K562 (cell line): ENCODE measurements around the gene TNFRSF18. TPM values are rescaled to one million over a fixed set of nuclear protein-coding genes. Genes with fewer than 3 reads are reported as not detected.
A peak's percentile ranks its signal among the peaks of the same experiment; 100 is the strongest.

Experiments used
- DDX20 ChIP-seq: fragments of 450-650 bp; IDR thresholded peaks from 2 replicates; pipeline ENCODE4 v1.6.1; 2016; ENCODE audit warnings: missing genetic modification characterization, low read depth, mild to moderate bottlenecking, missing compliant biosample characterization, moderate library complexity
- EHMT2 ChIP-seq: fragments of 450-650 bp; IDR thresholded peaks from 2 replicates; pipeline ENCODE4 v1.6.1; 2018; ENCODE audit warnings: antibody characterized with exemption
- FOXM1 ChIP-seq, 2 experiments: fragments of 450-650 bp in 1 of 2; sonication (generic) in 1 of 2; formaldehyde crosslinking in 1 of 2; IDR thresholded peaks; 2 replicates each; pipeline versions ENCODE4 v1.6.1 to v1.9.0; 2017 to 2022; ENCODE audit warnings: low read depth in 2 of 2, mild to moderate bottlenecking in 2 of 2, missing genetic modification reagents in 1 of 2, moderate library complexity in 1 of 2
- HMG20A ChIP-seq: fragments of 450-650 bp; formaldehyde crosslinking; conservative IDR thresholded peaks from 2 replicates; pipeline ENCODE4 v1.4.0; 2020; ENCODE audit warnings: mild to moderate bottlenecking, mixed read lengths
- HMG20B ChIP-seq: fragments of 250-450 bp; sonication (Bioruptor Pico); IDR thresholded peaks from 2 replicates; pipeline ENCODE4 v1.5.0; 2021; ENCODE audit warnings: mild to moderate bottlenecking
- HNRNPH1 ChIP-seq: fragments of 200-400 bp; formaldehyde crosslinking; optimal IDR thresholded peaks from 2 replicates; pipeline ENCODE3; 2017; ENCODE audit warnings: low read depth, mild to moderate bottlenecking, low read length, moderate library complexity
- IRF2 ChIP-seq: sonication (generic); formaldehyde crosslinking; IDR thresholded peaks from 2 replicates; pipeline ENCODE4 v1.8.1; 2022; ENCODE audit warnings: mild to moderate bottlenecking, missing genetic modification reagents
- MBD2 ChIP-seq: sonication (generic); IDR thresholded peaks from 2 replicates; pipeline ENCODE4 v1.6.1; 2016; ENCODE audit warnings: low read depth, borderline replicate concordance
- MTA1 ChIP-seq: fragments of 450-650 bp; IDR thresholded peaks from 2 replicates; pipeline ENCODE4 v1.6.1; 2017; ENCODE audit warnings: borderline replicate concordance
- NBN ChIP-seq: fragments of 450-650 bp; IDR thresholded peaks from 2 replicates; pipeline ENCODE4 v1.6.1; 2016; ENCODE audit warnings: low read depth, mild to moderate bottlenecking
- NFIX ChIP-seq: fragments of 250-450 bp; sonication (Bioruptor Pico); IDR thresholded peaks from 2 replicates; pipeline ENCODE4 v1.4.0; 2020; ENCODE audit warnings: low read depth, mild to moderate bottlenecking, moderate library complexity
- NFXL1 ChIP-seq: fragments of 450-650 bp; formaldehyde crosslinking; IDR thresholded peaks from 2 replicates; pipeline ENCODE4 v1.4.0; 2021; ENCODE audit warnings: mild to moderate bottlenecking
- POLR2B ChIP-seq: fragments of 450-650 bp; IDR thresholded peaks from 2 replicates; pipeline ENCODE4 v1.6.1; 2018; ENCODE audit warnings: low read depth; ENCODE audit not compliant: partially characterized antibody
- RBM34 ChIP-seq: fragments of 200-400 bp; formaldehyde crosslinking; IDR thresholded peaks from 2 replicates; pipeline ENCODE4 v1.6.1; 2018; ENCODE audit warnings: low read length, borderline replicate concordance; ENCODE audit not compliant: insufficient read depth
- SMARCA5 ChIP-seq: fragments of 450-650 bp; IDR thresholded peaks from 2 replicates; pipeline ENCODE4 v1.6.1; 2016
- SRSF7 ChIP-seq: fragments of 200-400 bp; formaldehyde crosslinking; optimal IDR thresholded peaks from 2 replicates; pipeline ENCODE3; 2017; ENCODE audit warnings: mild to moderate bottlenecking, low read depth, low read length
- TAF7 ChIP-seq: fragments of 450-650 bp; IDR thresholded peaks from 2 replicates; pipeline ENCODE4 v1.6.1; 2016; ENCODE audit warnings: missing genetic modification characterization, missing compliant biosample characterization
- ZNF3 ChIP-seq: fragments of 250-450 bp; sonication (Bioruptor Pico); IDR thresholded peaks from 2 replicates; pipeline ENCODE4 v1.5.0; 2021; ENCODE audit warnings: mild to moderate bottlenecking, moderate library complexity
- polyA plus RNA-seq, 8 experiments: library from polyadenylated mRNA; depleted of rRNA in 4 of 8; stranded (reverse) in 5 of 8; unstranded in 3 of 8; fragments of >200 nt; fragmentation: Nextera tagmentation in 2 of 8; fragmentation: Illumina TruSeq in 1 of 8; extraction: Ambion mirVana in 2 of 8; extraction: Trizol in 1 of 8; gene quantifications; 2 replicates each; pipeline versions ENCODE4 v1.2.1 to v1.2.3, GENCODE V29; 2011 to 2014; ENCODE audit warnings: inconsistent platforms in 1 of 8, missing spikeins in 1 of 8
- total RNA-seq, 7 experiments: library from RNA; depleted of rRNA in 6 of 7; stranded (reverse); fragments of >200 nt in 6 of 7; fragmentation: Illumina TruSeq in 2 of 7; extraction: Trizol in 2 of 7; gene quantifications; 2 replicates each; pipeline versions ENCODE4 v1.2.1 to v1.2.3, GENCODE V29; 2011 to 2021; ENCODE audit warnings: low replicate concordance in 1 of 7
- TF ChIP-seq, protein P1 (sequence below): sonication (generic); formaldehyde crosslinking; IDR thresholded peaks from 2 replicates; pipeline ENCODE4 v1.8.0; 2022; ENCODE audit warnings: mild to moderate bottlenecking, missing genetic modification reagents, borderline replicate concordance
- TF ChIP-seq, protein P2 (sequence below): fragments of 450-650 bp; conservative IDR thresholded peaks from 2 replicates; pipeline ENCODE4 v1.6.1; 2016; ENCODE audit warnings: missing genetic modification characterization, low read depth, mild to moderate bottlenecking, missing compliant biosample characterization, moderate library complexity
- TF ChIP-seq, protein P3 (sequence below): fragments of 450-650 bp; IDR thresholded peaks from 2 replicates; pipeline ENCODE4 v1.6.1; 2016; ENCODE audit warnings: antibody characterized with exemption
- TF ChIP-seq, protein P4 (sequence below): fragments of 250-450 bp; sonication (Bioruptor Pico); IDR thresholded peaks from 2 replicates; pipeline ENCODE4 v1.5.0; 2021
- TF ChIP-seq, protein P5 (sequence below): sonication (generic); formaldehyde crosslinking; IDR thresholded peaks from 2 replicates; pipeline ENCODE4 v1.9.0; 2022; ENCODE audit warnings: mild to moderate bottlenecking, missing genetic modification reagents

The TNFRSF18 gene
- total and polyA plus RNA-seq, 9 of the 15 experiments (the other 6 are each of a cell fraction or from before 2014, with no cell fraction given): 0.24 to 0.27 TPM; not detected in 7

DNA sequence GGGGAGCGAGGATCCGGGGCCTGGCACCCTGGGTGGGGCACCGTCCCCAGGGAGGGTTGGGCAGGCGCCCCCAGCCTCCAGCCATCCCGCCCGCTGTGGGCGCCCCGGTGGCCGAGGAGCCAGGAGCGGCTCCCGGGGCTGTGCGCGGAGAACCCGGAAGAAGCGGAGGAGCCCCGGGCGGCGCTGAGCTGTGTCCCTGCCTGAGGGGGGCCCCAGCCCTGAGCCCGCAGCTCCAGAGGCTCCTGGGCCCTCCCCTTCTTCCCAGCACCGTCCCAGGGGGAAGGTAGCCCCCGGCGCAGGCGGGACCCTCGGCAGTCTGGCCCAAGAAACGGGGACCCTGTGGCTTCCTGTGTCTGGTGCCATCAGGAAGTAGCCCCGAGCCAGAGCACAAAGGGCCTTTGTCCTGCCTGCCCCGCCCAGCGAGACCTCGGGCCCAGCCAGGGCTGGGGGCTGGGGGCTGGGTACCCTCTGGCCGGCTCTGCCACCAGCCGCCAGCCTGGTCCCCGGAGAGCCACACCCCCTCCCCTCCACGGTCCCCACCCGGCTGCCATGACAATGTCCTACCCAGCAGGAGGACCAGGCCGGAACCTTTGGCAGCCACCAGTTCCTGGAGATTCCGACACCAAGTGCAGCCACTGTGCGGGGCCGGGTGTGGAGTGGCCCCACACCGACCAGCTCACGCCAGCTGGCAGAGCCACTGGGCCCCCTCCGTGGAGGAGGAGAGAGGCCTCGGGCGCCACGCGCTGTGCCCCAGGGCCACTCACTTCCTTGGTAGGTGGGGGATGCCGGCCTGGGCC, 48.3 kb downstream of the TNFRSF18 start (continued):
- TF ChIP-seq, protein P1, sequence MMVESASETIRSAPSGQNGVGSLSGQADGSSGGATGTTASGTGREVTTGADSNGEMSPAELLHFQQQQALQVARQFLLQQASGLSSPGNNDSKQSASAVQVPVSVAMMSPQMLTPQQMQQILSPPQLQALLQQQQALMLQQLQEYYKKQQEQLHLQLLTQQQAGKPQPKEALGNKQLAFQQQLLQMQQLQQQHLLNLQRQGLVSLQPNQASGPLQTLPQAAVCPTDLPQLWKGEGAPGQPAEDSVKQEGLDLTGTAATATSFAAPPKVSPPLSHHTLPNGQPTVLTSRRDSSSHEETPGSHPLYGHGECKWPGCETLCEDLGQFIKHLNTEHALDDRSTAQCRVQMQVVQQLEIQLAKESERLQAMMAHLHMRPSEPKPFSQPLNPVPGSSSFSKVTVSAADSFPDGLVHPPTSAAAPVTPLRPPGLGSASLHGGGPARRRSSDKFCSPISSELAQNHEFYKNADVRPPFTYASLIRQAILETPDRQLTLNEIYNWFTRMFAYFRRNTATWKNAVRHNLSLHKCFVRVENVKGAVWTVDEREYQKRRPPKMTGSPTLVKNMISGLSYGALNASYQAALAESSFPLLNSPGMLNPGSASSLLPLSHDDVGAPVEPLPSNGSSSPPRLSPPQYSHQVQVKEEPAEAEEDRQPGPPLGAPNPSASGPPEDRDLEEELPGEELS (CRISPR knock-in tag): no peak
- TF ChIP-seq EHMT2 (no peak), MBD2 (no peak), SMARCA5 (no peak), DDX20 (tag) (no peak), TAF7 (0 out of 2 replicates have a peak, but pooled peaks have one; percentile 1), HNRNPH1 (no peak), HMG20A (CRISPR knock-in tag) (no peak), MTA1 (no peak), NFIX (CRISPR knock-in tag) (no peak), NBN (no peak), HMG20B (CRISPR knock-in tag) (no peak), IRF2 (CRISPR knock-in tag) (no peak), FOXM1 (IDR thresholded peaks at IDR 0.05; ENCODE audit: low read depth) (no peak), FOXM1 (CRISPR knock-in tag; IDR thresholded peaks at IDR 0.05; ENCODE audit: low read depth) (0 out of 2 replicates have a peak, but pooled peaks have one; percentile 74), NFXL1 (CRISPR knock-in tag) (no peak), ZNF3 (CRISPR knock-in tag) (no peak), RBM34 (no peak), POLR2B (no peak), SRSF7 (no peak)
- TF ChIP-seq, protein P2, sequence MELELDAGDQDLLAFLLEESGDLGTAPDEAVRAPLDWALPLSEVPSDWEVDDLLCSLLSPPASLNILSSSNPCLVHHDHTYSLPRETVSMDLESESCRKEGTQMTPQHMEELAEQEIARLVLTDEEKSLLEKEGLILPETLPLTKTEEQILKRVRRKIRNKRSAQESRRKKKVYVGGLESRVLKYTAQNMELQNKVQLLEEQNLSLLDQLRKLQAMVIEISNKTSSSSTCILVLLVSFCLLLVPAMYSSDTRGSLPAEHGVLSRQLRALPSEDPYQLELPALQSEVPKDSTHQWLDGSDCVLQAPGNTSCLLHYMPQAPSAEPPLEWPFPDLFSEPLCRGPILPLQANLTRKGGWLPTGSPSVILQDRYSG: no peak
- TF ChIP-seq, protein P3, sequence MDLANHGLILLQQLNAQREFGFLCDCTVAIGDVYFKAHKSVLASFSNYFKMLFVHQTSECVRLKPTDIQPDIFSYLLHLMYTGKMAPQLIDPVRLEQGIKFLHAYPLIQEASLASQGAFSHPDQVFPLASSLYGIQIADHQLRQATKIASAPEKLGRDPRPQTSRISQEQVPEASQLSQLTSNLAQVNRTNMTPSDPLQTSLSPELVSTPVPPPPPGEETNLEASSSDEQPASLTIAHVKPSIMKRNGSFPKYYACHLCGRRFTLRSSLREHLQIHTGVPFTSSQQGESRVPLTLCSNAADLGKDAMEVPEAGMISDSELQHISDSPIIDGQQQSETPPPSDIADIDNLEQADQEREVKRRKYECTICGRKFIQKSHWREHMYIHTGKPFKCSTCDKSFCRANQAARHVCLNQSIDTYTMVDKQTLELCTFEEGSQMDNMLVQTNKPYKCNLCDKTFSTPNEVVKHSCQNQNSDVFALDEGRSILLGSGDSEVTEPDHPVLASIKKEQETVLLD: no peak
- TF ChIP-seq, protein P4, sequence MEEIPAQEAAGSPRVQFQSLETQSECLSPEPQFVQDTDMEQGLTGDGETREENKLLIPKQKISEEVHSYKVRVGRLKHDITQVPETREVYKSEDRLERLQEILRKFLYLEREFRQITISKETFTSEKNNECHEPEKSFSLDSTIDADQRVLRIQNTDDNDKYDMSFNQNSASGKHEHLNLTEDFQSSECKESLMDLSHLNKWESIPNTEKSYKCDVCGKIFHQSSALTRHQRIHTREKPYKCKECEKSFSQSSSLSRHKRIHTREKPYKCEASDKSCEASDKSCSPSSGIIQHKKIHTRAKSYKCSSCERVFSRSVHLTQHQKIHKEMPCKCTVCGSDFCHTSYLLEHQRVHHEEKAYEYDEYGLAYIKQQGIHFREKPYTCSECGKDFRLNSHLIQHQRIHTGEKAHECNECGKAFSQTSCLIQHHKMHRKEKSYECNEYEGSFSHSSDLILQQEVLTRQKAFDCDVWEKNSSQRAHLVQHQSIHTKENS: no peak
- TF ChIP-seq, protein P5, sequence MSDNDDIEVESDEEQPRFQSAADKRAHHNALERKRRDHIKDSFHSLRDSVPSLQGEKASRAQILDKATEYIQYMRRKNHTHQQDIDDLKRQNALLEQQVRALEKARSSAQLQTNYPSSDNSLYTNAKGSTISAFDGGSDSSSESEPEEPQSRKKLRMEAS (CRISPR knock-in tag): no peak
